ENCODE data around the gene M6PR. TPM values are rescaled to one million over a fixed set of nuclear protein-coding genes. Genes with fewer than 3 reads are reported as not detected.

Gene M6PR
- 96.0 and 149 TPM in 2 replicates for total RNA-seq

GRCh38 chr12:8949342-8950220 lies at the start of gene M6PR:
Gene M6PR (minus strand): TSS chr12:8949645. CDS start chr12:8946404, 3,241 bp downstream.

GRCh38 chr12:8989413-8989812 lies 40.0 kb upstream of the M6PR start, which contains the start of gene KLRG1:
Gene KLRG1 (plus strand): TSS chr12:8989546. CDS start chr12:8989636, 90 bp downstream.

GRCh38 chr12:8914033-8914715 lies 35.3 kb downstream of the M6PR start, which contains the start of gene PHC1:
Gene PHC1 (plus strand): TSS chr12:8914509. CDS start chr12:8917678, 3,169 bp downstream.

Other genes with a start within 250 kb of the M6PR start
- 179 and 399 TPM in 2 replicates for gene A2ML1, start 127.0 kb downstream of the M6PR start, total RNA-seq
- gene PHC1, start 35.1 kb downstream of the M6PR start, total RNA-seq: 38.5 and 43.5 TPM in 2 replicates
- gene KLRG1, start 39.9 kb upstream of the M6PR start, total RNA-seq: 0.39 and 0.76 TPM in 2 replicates
- 0.39 TPM in 1 of 2 replicates, not detected in the other for gene A2M, start 166.3 kb upstream of the M6PR start, total RNA-seq